ENCODE measurements around the gene CETP. TPM values are rescaled to one million over a fixed set of nuclear protein-coding genes. Genes with fewer than 3 reads are reported as not detected.

Gene CETP
- total RNA-seq, 1 donor from 2014 or later = 1.1 TPM

GRCh38 chr16:57022445-57022844, 60.7 kb downstream of the CETP start:
- Histone ChIP-seq H3K27me3 (ENCODE audit: low read depth) (no peaks in the 10 kb centered on the region), H3K4me3 (no peak overlapping the region), H3K36me3 (peaks cover 46% of the 10 kb centered on the region), H3K9me3 (no peaks in the 10 kb centered on the region), H3K4me1 (no peaks in the 10 kb centered on the region), H3K27ac (no peak overlapping the region)
- TF ChIP-seq, protein P1, sequence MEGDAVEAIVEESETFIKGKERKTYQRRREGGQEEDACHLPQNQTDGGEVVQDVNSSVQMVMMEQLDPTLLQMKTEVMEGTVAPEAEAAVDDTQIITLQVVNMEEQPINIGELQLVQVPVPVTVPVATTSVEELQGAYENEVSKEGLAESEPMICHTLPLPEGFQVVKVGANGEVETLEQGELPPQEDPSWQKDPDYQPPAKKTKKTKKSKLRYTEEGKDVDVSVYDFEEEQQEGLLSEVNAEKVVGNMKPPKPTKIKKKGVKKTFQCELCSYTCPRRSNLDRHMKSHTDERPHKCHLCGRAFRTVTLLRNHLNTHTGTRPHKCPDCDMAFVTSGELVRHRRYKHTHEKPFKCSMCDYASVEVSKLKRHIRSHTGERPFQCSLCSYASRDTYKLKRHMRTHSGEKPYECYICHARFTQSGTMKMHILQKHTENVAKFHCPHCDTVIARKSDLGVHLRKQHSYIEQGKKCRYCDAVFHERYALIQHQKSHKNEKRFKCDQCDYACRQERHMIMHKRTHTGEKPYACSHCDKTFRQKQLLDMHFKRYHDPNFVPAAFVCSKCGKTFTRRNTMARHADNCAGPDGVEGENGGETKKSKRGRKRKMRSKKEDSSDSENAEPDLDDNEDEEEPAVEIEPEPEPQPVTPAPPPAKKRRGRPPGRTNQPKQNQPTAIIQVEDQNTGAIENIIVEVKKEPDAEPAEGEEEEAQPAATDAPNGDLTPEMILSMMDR (IDR thresholded peaks at IDR 0.05) = no peak
- ATAC-seq = no peak
- intact Hi-C loops (cut with DNase I) = no loop called here
- no peak for DNase-seq

- ATAC-seq = peak in 1 of 2 donors; percentile 23
- Histone ChIP-seq H3K9me3 (no peaks in the 10 kb centered on the region), H3K4me3 (no peak overlapping the region), H3K4me1 (no peaks in the 10 kb centered on the region), H3K27me3 (ENCODE audit: low read depth) (no peaks in the 10 kb centered on the region), H3K36me3 (peaks cover 38% of the 10 kb centered on the region), H3K27ac (no peak overlapping the region)
- TF ChIP-seq, protein P1 (IDR thresholded peaks at IDR 0.05) = no peak
- no peak for DNase-seq
- intact Hi-C loops (cut with DNase I) = no loop called here
These were observed 61.9 kb downstream of the CETP start for GRCh38 chr16:57023541-57024249.

DNA sequence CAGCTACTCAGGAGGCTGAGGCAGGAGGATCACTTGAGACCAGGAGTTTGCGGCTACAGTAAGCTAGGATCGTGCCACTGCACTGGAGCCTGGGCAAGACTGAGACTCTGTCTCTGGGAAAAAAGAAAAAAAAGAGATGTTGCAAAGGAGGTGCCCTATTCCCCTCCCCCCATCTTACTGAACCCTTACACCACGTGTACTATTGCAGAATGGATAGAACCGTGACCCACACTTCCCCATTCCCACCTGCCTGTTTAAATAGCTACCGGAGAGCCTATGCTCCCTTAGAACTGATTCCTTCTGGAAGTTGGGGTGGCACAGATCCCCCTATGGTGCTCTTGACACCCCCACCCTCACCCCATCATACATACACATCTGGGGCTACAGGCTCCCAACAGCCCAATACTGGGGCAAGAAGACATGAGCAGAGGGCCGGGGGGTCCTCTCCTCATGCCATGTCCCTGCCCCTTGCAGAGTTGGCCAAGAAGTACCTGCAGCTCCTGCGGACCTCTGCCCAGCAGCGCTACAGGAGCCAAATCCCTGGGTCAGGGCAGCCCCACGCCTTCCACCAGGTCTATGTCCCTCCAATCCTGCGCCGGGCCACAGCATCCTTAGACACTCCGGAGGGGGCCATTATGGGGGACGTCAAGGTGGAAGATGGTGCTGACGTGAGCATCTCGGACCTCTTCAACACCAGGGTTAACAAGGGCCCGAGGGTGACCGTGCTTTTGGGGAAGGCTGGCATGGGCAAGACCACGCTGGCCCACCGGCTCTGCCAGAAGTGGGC, 63.3 kb downstream of the CETP start:
- no peak for DNase-seq
- peak in 1 of 2 donors; percentile 45 for ATAC-seq
- TF ChIP-seq, protein P1 (IDR thresholded peaks at IDR 0.05) = no peak

DNA sequence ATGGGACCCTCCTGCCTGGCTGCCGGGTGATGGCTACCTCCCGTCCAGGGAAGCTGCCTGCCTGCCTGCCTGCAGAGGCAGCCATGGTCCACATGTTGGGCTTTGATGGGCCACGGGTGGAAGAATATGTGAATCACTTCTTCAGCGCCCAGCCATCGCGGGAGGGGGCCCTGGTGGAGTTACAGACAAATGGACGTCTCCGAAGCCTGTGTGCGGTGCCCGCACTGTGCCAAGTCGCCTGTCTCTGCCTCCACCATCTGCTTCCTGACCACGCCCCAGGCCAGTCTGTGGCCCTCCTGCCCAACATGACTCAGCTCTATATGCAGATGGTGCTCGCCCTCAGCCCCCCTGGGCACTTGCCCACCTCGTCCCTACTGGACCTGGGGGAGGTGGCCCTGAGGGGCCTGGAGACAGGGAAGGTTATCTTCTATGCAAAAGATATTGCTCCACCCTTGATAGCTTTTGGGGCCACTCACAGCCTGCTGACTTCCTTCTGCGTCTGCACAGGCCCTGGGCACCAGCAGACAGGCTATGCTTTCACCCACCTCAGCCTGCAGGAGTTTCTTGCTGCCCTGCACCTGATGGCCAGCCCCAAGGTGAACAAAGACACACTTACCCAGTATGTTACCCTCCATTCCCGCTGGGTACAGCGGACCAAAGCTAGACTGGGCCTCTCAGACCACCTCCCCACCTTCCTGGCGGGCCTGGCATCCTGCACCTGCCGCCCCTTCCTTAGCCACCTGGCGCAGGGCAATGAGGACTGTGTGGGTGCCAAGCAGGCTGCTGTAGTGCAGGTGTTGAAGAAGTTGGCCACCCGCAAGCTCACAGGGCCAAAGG, 64.4 kb downstream of the CETP start:
- Histone ChIP-seq H3K4me1 (no peaks in the 10 kb centered on the region), H3K27me3 (ENCODE audit: low read depth) (no peaks in the 10 kb centered on the region), H3K36me3 (peaks cover 26% of the 10 kb centered on the region), H3K27ac (no peak overlapping the region), H3K9me3 (no peaks in the 10 kb centered on the region), H3K4me3 (no peak overlapping the region)
- TF ChIP-seq, protein P1 (IDR thresholded peaks at IDR 0.05) = no peak
- intact Hi-C loops (cut with DNase I) = no loop called here
- ATAC-seq = peak in 1 of 2 donors; percentile 29
- DNase-seq = peak; percentile 51

More for the DNA sequence above, 63.3 kb downstream of the CETP start:
- intact Hi-C loops (cut with DNase I) = no loop called here
- H3K4me3 ChIP-seq = no peak overlapping the region
- no peaks in the 10 kb centered on the region for H3K4me1 ChIP-seq
- no peaks in the 10 kb centered on the region for H3K9me3 ChIP-seq
- H3K27ac ChIP-seq = no peak overlapping the region
- H3K36me3 ChIP-seq = peaks cover 30% of the 10 kb centered on the region
- H3K27me3 ChIP-seq (ENCODE audit: low read depth) = no peaks in the 10 kb centered on the region

DNA sequence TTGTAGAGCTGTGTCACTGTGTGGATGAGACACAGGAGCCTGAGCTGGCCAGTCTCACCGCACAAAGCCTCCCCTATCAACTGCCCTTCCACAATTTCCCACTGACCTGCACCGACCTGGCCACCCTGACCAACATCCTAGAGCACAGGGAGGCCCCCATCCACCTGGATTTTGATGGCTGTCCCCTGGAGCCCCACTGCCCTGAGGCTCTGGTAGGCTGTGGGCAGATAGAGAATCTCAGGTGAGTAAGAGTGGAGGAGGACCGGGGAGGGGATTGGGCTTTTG, 65.0 kb downstream of the CETP start:
- intact Hi-C loops (cut with DNase I) = no loop called here

More for the DNA sequence above, 65.0 kb downstream of the CETP start:
- Histone ChIP-seq H3K4me3 (no peak overlapping the region), H3K36me3 (peaks cover 26% of the 10 kb centered on the region), H3K27ac (no peak overlapping the region), H3K4me1 (no peaks in the 10 kb centered on the region), H3K9me3 (no peaks in the 10 kb centered on the region), H3K27me3 (ENCODE audit: low read depth) (no peaks in the 10 kb centered on the region)
- TF ChIP-seq, protein P1 (IDR thresholded peaks at IDR 0.05) = no peak
- ATAC-seq = no peak
- DNase-seq = no peak

Measured in lower lobe of right lung (tissue), 2 donors.